ENCODE data around the gene MT1X.

DNA sequence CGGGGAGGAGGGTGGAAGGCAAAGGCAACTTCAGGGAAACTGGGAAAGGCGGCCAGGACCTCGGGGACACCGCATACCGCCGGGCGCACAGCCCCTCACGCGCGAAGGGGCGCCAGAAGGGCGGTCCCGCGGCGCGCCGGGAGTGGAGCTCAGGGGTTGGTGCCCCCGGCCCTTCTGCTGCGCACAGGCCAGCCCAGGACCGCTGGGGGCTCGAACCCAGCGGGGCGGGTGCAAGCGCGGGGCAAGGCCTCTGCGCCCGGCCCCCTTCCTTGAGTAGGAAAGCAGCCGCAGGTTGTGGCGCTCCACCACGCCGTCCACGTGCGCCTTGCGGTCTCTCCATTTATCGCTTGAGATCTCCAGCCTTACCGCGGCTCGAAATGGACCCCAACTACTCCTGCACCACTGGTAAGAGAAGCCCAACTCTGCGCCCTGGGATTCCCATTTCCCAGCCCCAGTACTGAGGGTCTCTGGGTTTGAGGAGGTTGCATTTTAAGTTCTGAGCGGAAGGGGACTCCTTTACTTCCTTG, 46.8 kb upstream of the MT1X start:
- TF ChIP-seq, protein P1, sequence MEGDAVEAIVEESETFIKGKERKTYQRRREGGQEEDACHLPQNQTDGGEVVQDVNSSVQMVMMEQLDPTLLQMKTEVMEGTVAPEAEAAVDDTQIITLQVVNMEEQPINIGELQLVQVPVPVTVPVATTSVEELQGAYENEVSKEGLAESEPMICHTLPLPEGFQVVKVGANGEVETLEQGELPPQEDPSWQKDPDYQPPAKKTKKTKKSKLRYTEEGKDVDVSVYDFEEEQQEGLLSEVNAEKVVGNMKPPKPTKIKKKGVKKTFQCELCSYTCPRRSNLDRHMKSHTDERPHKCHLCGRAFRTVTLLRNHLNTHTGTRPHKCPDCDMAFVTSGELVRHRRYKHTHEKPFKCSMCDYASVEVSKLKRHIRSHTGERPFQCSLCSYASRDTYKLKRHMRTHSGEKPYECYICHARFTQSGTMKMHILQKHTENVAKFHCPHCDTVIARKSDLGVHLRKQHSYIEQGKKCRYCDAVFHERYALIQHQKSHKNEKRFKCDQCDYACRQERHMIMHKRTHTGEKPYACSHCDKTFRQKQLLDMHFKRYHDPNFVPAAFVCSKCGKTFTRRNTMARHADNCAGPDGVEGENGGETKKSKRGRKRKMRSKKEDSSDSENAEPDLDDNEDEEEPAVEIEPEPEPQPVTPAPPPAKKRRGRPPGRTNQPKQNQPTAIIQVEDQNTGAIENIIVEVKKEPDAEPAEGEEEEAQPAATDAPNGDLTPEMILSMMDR (IDR thresholded peaks at IDR 0.05) = no peak
- TF ChIP-seq POLR2A (IDR thresholded peaks at IDR 0.05) = no peak

Measured in thyroid gland (tissue), 4 donors.